Ectodermal cell (in vitro differentiated cells): ENCODE data around the gene GRIP2.

Experiments used
- H3K27ac ChIP-seq: 2 replicates; pipeline ENCODE4 v1.7.0; 2013; ENCODE audit warnings: mild to moderate bottlenecking, low read depth, low read length; ENCODE audit not compliant: insufficient read depth, poor library complexity, severe bottlenecking
- H3K27me3 ChIP-seq: 2 replicates; pipeline ENCODE4 v1.7.0; 2013; ENCODE audit warnings: mild to moderate bottlenecking, low read length; ENCODE audit not compliant: insufficient read depth, control insufficient read depth, poor library complexity, severe bottlenecking
- H3K36me3 ChIP-seq: one replicate; pipeline ENCODE4 v1.7.0; 2013; ENCODE audit warnings: low read length; ENCODE audit not compliant: control insufficient read depth, insufficient read depth
- H3K4me1 ChIP-seq: one replicate; pipeline ENCODE4 v1.7.0; 2013; ENCODE audit warnings: low read length; ENCODE audit not compliant: control insufficient read depth, insufficient read depth
- H3K4me3 ChIP-seq: 2 replicates; pipeline ENCODE4 v1.7.0; 2013; ENCODE audit warnings: low read depth, low read length, control low read depth; ENCODE audit not compliant: insufficient read depth
- H3K9me3 ChIP-seq: 2 replicates; pipeline ENCODE4 v1.7.0; 2013; ENCODE audit warnings: mild to moderate bottlenecking, low read length, moderate library complexity; ENCODE audit not compliant: control insufficient read depth
- WGBS, 2 experiments: methylation state at CpG; one replicate each; pipeline ENCODE4 v1.1.7; 2013; ENCODE audit warnings: missing lambda C conversion rate in 2 of 2; 5-methylcytosine and 5-hydroxymethylcytosine counted together

Gene GRIP2

GRCh38 chr3:14448063-14448462 lies 92.1 kb downstream of the GRIP2 start:
- no peak overlapping the region for H3K27ac ChIP-seq
- peaks cover 23% of the 10 kb centered on the region for H3K36me3 ChIP-seq
- H3K9me3 ChIP-seq, result no peaks in the 10 kb centered on the region
- H3K4me1 ChIP-seq, result no peaks in the 10 kb centered on the region
- 94 to 95% methylated on average over 4 of the region's 4 CpGs for WGBS, 2 experiments
- H3K4me3 ChIP-seq, result no peak overlapping the region
- H3K27me3 ChIP-seq, result no peaks in the 10 kb centered on the region

DNA sequence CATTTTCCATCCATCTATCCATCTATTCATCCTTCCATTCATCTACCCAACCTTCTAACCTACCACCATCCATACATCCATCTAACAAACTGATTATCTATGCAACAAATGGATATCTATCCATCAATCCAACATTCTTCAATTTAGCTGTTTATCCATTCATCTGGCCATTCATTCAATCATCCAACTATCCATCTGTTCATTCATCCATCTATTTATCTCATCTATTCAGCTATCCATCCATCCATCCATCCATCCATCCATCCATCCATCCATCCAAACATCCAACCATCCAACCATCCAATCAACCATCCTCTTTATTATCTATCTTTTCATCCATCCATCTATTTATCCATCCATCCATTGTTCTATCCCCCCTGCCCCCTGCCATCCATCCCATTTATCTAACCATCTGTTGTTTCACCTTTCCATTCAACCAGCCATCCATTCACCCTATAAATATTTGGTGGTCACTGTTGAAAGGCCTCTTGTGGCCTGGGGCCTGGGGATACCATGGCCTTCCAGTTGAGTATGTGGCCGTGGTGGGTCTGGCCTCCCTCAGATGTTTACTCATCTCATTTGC lies 93.1 kb downstream of the GRIP2 start:
- Histone ChIP-seq H3K27me3 (no peaks in the 10 kb centered on the region), H3K4me3 (no peak overlapping the region), H3K27ac (no peak overlapping the region), H3K4me1 (no peaks in the 10 kb centered on the region), H3K36me3 (peaks cover 23% of the 10 kb centered on the region), H3K9me3 (no peaks in the 10 kb centered on the region)
- 93 to 94% methylated on average over 1 of the region's 1 CpG for WGBS, 2 experiments

DNA sequence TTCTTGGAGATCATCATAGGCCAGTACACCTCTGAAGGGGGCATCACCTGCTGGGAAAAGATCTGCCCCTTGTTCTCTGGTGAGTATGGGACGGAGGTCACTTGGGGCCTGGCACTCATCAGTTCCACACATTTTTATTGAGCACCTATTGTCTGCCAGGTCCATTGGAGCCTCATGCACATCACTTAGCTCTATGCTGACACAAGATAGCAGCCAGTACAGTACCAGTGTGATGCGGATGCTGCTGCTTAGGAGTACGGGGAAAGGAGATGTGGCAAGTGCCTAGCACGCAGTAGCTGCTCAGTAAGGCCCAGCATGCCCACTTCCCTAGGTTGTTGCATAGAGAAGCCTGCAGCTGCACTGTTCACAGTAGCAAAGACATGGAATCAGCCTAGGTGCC lies 94.4 kb downstream of the GRIP2 start:
- Histone ChIP-seq H3K36me3 (peaks cover 23% of the 10 kb centered on the region), H3K9me3 (no peaks in the 10 kb centered on the region), H3K4me3 (no peak overlapping the region), H3K4me1 (peaks cover 5% of the 10 kb centered on the region), H3K27ac (no peak overlapping the region), H3K27me3 (no peaks in the 10 kb centered on the region)
- WGBS, 2 experiments, result 95 to 97% methylated on average over 4 of the region's 4 CpGs

GRCh38 chr3:14444380-14444779 lies 95.8 kb downstream of the GRIP2 start:
- 92 to 97% methylated on average over 6 of the region's 6 CpGs for WGBS, 2 experiments
- Histone ChIP-seq H3K36me3 (peaks cover 23% of the 10 kb centered on the region), H3K27me3 (no peaks in the 10 kb centered on the region), H3K4me1 (peaks cover 16% of the 10 kb centered on the region), H3K27ac (no peak overlapping the region), H3K9me3 (no peaks in the 10 kb centered on the region), H3K4me3 (no peak overlapping the region)

DNA sequence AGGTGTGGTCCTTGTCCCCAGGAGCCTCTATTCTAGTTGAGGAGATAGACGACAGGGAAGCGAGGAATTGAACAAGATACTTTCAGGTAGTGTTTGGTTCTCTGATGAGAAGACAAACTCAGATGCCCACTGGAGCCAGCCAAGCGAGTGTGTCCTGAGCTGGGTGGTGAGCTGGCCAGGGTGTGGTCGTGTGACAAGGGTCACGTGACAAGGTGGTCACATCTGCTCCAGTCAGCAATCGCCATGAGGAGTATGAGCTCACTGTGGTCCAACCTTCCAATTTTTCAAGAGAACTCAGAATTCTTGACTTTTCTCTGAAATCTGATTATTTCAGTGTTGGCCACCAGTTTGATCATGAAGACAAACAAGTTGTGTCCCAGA lies 98.2 kb downstream of the GRIP2 start:
- H3K27ac ChIP-seq, result no peak overlapping the region
- H3K9me3 ChIP-seq, result no peaks in the 10 kb centered on the region
- no peaks in the 10 kb centered on the region for H3K27me3 ChIP-seq
- H3K4me3 ChIP-seq, result no peak overlapping the region
- H3K36me3 ChIP-seq, result peaks cover 11% of the 10 kb centered on the region
- WGBS, 2 experiments, result 93 to 96% methylated on average over 6 of the region's 6 CpGs
- H3K4me1 ChIP-seq, result peaks cover 17% of the 10 kb centered on the region

DNA sequence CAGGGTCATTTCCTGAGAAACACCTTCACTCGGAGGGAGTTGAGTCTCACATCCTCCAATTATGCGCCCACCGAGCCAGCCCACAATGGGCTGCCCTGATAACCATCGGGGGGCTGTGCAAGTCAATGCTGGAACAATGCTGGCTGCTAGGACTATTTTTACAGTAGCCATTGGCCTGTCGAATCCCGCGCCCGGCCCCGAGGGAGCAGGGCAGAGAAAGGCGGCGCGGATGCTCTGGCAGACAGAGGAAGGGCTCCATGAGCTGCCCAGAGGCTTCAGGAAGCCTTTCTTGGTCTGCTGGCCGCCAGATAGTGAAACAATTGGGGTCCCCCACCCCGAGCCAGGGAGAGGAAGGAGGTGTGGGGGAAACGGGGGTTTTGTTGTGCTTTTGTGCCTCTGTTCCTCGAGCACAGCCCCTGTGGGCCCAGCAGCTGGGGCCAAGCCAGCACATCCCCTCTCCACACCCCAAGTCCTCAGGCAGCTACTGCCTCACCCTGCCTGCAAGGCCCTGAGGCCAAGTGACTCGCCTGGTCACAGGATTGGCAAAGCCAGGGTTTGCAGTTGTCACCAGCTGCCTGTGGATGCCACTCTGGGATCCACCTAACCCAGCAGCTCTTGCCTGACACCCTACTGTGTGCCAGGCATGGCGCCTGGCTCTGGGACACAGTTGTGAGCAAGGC lies 98.8 kb downstream of the GRIP2 start:
- Histone ChIP-seq H3K27me3 (no peaks in the 10 kb centered on the region), H3K4me3 (no peak overlapping the region), H3K4me1 (peaks cover 17% of the 10 kb centered on the region), H3K27ac (no peak overlapping the region), H3K9me3 (no peaks in the 10 kb centered on the region), H3K36me3 (peaks cover 6% of the 10 kb centered on the region)
- 87 to 89% methylated on average over 18 of the region's 18 CpGs for WGBS, 2 experiments

- Histone ChIP-seq H3K4me1 (peaks cover 19% of the 10 kb centered on the region), H3K9me3 (no peaks in the 10 kb centered on the region), H3K4me3 (no peak overlapping the region), H3K27me3 (no peaks in the 10 kb centered on the region), H3K36me3 (no peaks in the 10 kb centered on the region), H3K27ac (no peak overlapping the region)
- 68 to 74% methylated on average over 11 of the region's 11 CpGs for WGBS, 2 experiments
Observed at GRCh38 chr3:14440531-14441239, 99.5 kb downstream of the GRIP2 start.

- Histone ChIP-seq H3K27me3 (no peaks in the 10 kb centered on the region), H3K36me3 (no peaks in the 10 kb centered on the region), H3K9me3 (no peaks in the 10 kb centered on the region), H3K27ac (no peak overlapping the region), H3K4me3 (no peak overlapping the region), H3K4me1 (peaks cover 21% of the 10 kb centered on the region)
- 33 to 42% methylated on average over 3 of the region's 3 CpGs for WGBS, 2 experiments
Observed at GRCh38 chr3:14440168-14440518, 100.0 kb downstream of the GRIP2 start.

DNA sequence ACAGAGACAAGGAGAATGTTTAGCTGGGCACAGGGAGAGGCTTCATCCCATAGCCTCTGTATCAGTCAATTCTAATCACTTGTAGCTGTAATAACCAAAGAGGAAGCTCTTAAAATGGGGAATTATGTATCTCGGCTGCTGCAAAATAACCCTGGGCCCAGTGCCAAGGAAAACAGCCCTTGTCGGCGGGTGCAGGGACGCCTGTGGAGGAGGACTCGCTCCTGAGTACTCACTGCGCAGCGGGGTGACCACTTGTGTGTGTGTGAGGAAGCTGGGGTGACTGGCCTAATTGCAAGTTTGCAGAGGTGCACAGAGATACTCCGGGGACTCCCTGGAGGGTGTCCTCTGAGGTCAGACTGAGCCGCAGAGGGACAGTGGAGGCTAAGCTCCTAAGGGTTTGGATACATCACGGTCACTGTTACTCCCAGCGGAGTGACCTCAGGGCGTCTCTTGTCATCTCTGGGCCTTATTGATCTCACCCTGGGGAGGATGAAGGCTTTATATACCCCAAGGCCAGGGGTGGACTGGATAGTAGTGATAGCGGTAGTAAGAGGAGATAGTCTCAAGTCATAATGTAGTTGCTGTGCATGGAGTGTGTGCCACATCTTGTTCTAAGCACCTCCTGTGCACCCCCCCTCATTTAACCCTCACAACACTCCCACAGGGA lies 100.5 kb downstream of the GRIP2 start:
- Histone ChIP-seq H3K4me3 (no peak overlapping the region), H3K27me3 (no peaks in the 10 kb centered on the region), H3K27ac (no peak overlapping the region), H3K4me1 (peaks cover 21% of the 10 kb centered on the region), H3K36me3 (no peaks in the 10 kb centered on the region), H3K9me3 (no peaks in the 10 kb centered on the region)
- WGBS, 2 experiments, result 92 to 94% methylated on average over 13 of the region's 13 CpGs
